Measurements from ENCODE around the gene GRID2IP. TPM values are rescaled to one million over a fixed set of nuclear protein-coding genes. Genes with fewer than 3 reads are reported as not detected.
A peak's percentile ranks its signal among the peaks of the same experiment; 100 is the strongest.
"Not testable (repeated sequence)": the region's sequence is repeated elsewhere in the genome, so short reads cannot be mapped to it uniquely, and the experiment has no call there.

GRID2IP gene
- total and polyA plus RNA-seq, 8 donors, result 0.21 to 1.3 (median 1.1) TPM

- intact Hi-C loops (cut with DNase I), result no loop called here
- no peak overlapping the region for H3K4me3 ChIP-seq
- ATAC-seq (no peak), DNase-seq (no peak)
- TF ChIP-seq CTCF (IDR thresholded peaks at IDR 0.05), result no peak
- no peak overlapping the region for H3K27ac ChIP-seq
- peaks cover 15 to 57% of the 10 kb centered on the region in 2 donors for H3K4me1 ChIP-seq
- H3K27me3 ChIP-seq, result no peaks in the 10 kb centered on the region
- H3K36me3 ChIP-seq, result peaks cover 0 to 56% of the 10 kb centered on the region in 2 donors
- no peaks in the 10 kb centered on the region for H3K9me3 ChIP-seq
These were observed 74.5 kb downstream of the GRID2IP start for GRCh38 chr7:6476596-6477317.

DNA sequence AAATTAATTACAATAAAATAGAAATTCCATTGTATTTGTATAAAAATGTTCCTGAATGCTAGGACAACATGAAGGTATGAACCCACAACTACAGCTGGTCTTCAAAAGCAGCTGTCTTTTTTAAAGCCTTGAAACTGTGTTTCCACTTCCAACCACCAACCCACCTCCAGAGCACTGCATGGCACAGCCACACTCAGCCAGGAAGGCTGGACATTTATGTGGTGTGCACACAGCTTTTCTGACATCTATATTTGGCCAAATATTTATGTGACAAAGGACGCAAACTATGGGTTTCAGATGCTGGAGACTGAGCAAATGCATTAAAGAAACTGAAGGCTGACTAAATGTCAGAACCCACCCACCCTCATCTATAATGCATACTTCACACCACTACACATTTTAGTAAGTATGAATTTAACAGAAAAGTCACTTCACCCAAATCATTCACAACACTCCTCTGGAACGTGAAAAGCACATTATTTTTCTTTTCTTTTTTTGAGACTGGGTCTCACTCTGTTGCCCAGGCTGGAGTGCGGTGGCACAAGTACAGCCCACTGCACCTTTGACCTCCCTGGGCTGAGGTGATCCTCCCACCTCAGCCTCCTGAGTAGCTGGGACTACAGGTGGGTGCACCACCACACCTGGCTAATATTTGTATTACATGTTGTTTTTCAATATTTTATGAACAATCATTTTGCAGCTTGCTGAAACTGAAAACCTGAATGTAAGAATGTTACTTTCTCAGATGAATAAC is 75.7 kb downstream of the GRID2IP start:
- TF ChIP-seq CTCF (IDR thresholded peaks at IDR 0.05), result no peak
- ATAC-seq (no peak), DNase-seq (no peak)
- no peak overlapping the region for H3K4me3 ChIP-seq
- no peak overlapping the region for H3K27ac ChIP-seq
- no peaks in the 10 kb centered on the region for H3K9me3 ChIP-seq
- peaks cover 15 to 46% of the 10 kb centered on the region in 2 donors for H3K4me1 ChIP-seq
- peaks cover 0 to 53% of the 10 kb centered on the region in 2 donors for H3K36me3 ChIP-seq
- H3K27me3 ChIP-seq, result no peaks in the 10 kb centered on the region
- intact Hi-C loops (cut with DNase I), result no loop called here

GRCh38 chr7:6465862-6466261 is 85.4 kb downstream of the GRID2IP start:
- no peaks in the 10 kb centered on the region for H3K4me1 ChIP-seq
- TF ChIP-seq CTCF (IDR thresholded peaks at IDR 0.05), result no peak
- peaks cover 0 to 99% of the 10 kb centered on the region in 2 donors for H3K36me3 ChIP-seq
- H3K9me3 ChIP-seq, result no peaks in the 10 kb centered on the region
- no peak overlapping the region for H3K4me3 ChIP-seq
- no peaks in the 10 kb centered on the region for H3K27me3 ChIP-seq
- intact Hi-C loops (cut with DNase I), result no loop called here
- DNase-seq, result no peak
- no peak overlapping the region for H3K27ac ChIP-seq
- ATAC-seq, result peak; percentile 79

GRCh38 chr7:6463609-6464008 is 87.7 kb downstream of the GRID2IP start:
- peaks cover 0 to 89% of the 10 kb centered on the region in 2 donors for H3K36me3 ChIP-seq
- H3K27ac ChIP-seq; ATAC-seq; H3K4me3 ChIP-seq; H3K9me3 ChIP-seq; intact Hi-C loops (cut with DNase I); DNase-seq; H3K27me3 ChIP-seq; H3K4me1 ChIP-seq: not testable (repeated sequence)

GRCh38 chr7:6461946-6462550 is 89.2 kb downstream of the GRID2IP start:
- no peak for TF ChIP-seq CTCF (IDR thresholded peaks at IDR 0.05)
- intact Hi-C loops (cut with DNase I), result no loop called here
- H3K4me3 ChIP-seq, result no peak overlapping the region
- H3K4me1 ChIP-seq, result no peaks in the 10 kb centered on the region
- H3K27ac ChIP-seq, result no peak overlapping the region
- H3K27me3 ChIP-seq, result no peaks in the 10 kb centered on the region
- H3K9me3 ChIP-seq, result no peaks in the 10 kb centered on the region
- DNase-seq, result no peak
- H3K36me3 ChIP-seq, result peaks cover 0 to 73% of the 10 kb centered on the region in 2 donors
- no peak for ATAC-seq
